K562 (cell line): ENCODE measurements around the gene LMLN. TPM values are rescaled to one million over a fixed set of nuclear protein-coding genes. Genes with fewer than 3 reads are reported as not detected.

Source experiments
- MAFF ChIP-seq: IDR thresholded peaks from 2 replicates; pipeline ENCODE4 v1.6.1; 2012; ENCODE audit warnings: low read length, improper control_type of control experiment
- MCM5 ChIP-seq: fragments of 450-650 bp; IDR thresholded peaks from 2 replicates; pipeline ENCODE4 v1.6.1; 2016; ENCODE audit warnings: low read depth
- TRIM28 ChIP-seq: fragments of 450-650 bp; IDR thresholded peaks from 2 replicates; pipeline ENCODE4 v1.6.1; 2017
- ZBTB17 ChIP-seq: fragments of 450-650 bp; formaldehyde crosslinking; IDR thresholded peaks from 2 replicates; pipeline ENCODE4 v1.4.0; 2020; ENCODE audit warnings: mild to moderate bottlenecking
- polyA plus RNA-seq, 8 experiments: library from polyadenylated mRNA; depleted of rRNA in 4 of 8; stranded (reverse) in 5 of 8; unstranded in 3 of 8; fragments of >200 nt; fragmentation: Nextera tagmentation in 2 of 8; fragmentation: Illumina TruSeq in 1 of 8; extraction: Ambion mirVana in 2 of 8; extraction: Trizol in 1 of 8; gene quantifications; 2 replicates each; pipeline versions ENCODE4 v1.2.1 to v1.2.3, GENCODE V29; 2011 to 2014; ENCODE audit warnings: inconsistent platforms in 1 of 8, missing spikeins in 1 of 8
- total RNA-seq, 7 experiments: library from RNA; depleted of rRNA in 6 of 7; stranded (reverse); fragments of >200 nt in 6 of 7; fragmentation: Illumina TruSeq in 2 of 7; extraction: Trizol in 2 of 7; gene quantifications; 2 replicates each; pipeline versions ENCODE4 v1.2.1 to v1.2.3, GENCODE V29; 2011 to 2021; ENCODE audit warnings: low replicate concordance in 1 of 7
- TF ChIP-seq, protein P1 (sequence below): fragments of 450-650 bp; IDR thresholded peaks from 2 replicates; pipeline ENCODE4 v1.6.1; 2016; ENCODE audit warnings: low read depth
- TF ChIP-seq, protein P2 (sequence below): sonication (generic); formaldehyde crosslinking; IDR thresholded peaks from 2 replicates; pipeline ENCODE4 v1.8.0; 2022; ENCODE audit warnings: mild to moderate bottlenecking, missing genetic modification reagents, borderline replicate concordance
- TF ChIP-seq, protein P3 (sequence below): fragments of 450-650 bp; IDR thresholded peaks from 2 replicates; pipeline ENCODE4 v1.6.1; 2017; ENCODE audit warnings: mild to moderate bottlenecking, moderate library complexity
- TF ChIP-seq, protein P4 (sequence below): sonication (generic); IDR thresholded peaks from 2 replicates; pipeline ENCODE4 v1.6.1; 2016
- TF ChIP-seq, protein P5 (sequence below): fragments of 450-650 bp; IDR thresholded peaks from one replicate; pipeline ENCODE4 v1.6.1; 2018; ENCODE audit warnings: mild to moderate bottlenecking, moderate library complexity; ENCODE audit not compliant: partially characterized antibody
- TF ChIP-seq, protein P6 (sequence below): fragments of 450-650 bp; IDR thresholded peaks from 2 replicates; pipeline ENCODE4 v1.6.1; 2017; ENCODE audit warnings: antibody characterized with exemption

The LMLN gene
- total and polyA plus RNA-seq, 9 of the 15 experiments (the other 6 are each of a cell fraction or from before 2014, with no cell fraction given), result 2.2 to 15.9 (median 6.9) TPM

DNA sequence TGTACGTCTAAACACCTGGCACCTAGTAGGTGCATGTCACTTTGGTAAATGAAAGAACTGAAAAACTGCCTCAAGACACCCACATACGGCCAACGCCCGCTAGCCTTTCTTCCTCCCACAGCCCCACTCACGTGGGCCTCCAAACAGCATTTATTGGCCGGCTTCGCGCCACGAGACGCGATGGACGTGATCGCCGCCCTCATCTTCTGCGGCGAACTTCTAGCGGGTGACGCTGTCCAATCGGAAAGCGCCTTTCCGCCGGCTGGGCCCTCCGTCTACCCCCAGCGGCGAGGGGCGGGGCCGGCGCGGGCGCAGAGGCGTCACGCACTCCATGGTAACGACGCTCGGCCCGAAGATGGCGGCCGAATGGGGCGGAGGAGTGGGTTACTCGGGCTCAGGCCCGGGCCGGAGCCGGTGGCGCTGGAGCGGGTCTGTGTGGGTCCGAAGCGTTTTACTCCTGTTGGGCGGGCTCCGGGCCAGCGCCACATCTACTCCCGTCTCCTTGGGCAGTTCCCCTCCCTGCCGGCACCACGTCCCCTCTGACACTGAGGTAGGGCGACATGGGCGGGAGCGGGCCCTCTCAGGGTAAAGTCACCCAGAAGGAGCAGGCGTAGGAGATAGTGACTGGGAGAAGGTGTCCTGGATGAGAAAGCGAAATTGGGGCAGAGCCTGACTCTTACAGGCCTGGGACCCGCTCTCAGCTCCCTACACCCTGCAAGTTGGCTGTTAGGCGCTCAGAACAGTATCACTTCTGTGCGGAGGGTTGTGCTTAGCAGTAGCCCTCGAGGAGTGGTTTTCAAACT, at the start of gene LMLN (continued):
- TF ChIP-seq, protein P1, sequence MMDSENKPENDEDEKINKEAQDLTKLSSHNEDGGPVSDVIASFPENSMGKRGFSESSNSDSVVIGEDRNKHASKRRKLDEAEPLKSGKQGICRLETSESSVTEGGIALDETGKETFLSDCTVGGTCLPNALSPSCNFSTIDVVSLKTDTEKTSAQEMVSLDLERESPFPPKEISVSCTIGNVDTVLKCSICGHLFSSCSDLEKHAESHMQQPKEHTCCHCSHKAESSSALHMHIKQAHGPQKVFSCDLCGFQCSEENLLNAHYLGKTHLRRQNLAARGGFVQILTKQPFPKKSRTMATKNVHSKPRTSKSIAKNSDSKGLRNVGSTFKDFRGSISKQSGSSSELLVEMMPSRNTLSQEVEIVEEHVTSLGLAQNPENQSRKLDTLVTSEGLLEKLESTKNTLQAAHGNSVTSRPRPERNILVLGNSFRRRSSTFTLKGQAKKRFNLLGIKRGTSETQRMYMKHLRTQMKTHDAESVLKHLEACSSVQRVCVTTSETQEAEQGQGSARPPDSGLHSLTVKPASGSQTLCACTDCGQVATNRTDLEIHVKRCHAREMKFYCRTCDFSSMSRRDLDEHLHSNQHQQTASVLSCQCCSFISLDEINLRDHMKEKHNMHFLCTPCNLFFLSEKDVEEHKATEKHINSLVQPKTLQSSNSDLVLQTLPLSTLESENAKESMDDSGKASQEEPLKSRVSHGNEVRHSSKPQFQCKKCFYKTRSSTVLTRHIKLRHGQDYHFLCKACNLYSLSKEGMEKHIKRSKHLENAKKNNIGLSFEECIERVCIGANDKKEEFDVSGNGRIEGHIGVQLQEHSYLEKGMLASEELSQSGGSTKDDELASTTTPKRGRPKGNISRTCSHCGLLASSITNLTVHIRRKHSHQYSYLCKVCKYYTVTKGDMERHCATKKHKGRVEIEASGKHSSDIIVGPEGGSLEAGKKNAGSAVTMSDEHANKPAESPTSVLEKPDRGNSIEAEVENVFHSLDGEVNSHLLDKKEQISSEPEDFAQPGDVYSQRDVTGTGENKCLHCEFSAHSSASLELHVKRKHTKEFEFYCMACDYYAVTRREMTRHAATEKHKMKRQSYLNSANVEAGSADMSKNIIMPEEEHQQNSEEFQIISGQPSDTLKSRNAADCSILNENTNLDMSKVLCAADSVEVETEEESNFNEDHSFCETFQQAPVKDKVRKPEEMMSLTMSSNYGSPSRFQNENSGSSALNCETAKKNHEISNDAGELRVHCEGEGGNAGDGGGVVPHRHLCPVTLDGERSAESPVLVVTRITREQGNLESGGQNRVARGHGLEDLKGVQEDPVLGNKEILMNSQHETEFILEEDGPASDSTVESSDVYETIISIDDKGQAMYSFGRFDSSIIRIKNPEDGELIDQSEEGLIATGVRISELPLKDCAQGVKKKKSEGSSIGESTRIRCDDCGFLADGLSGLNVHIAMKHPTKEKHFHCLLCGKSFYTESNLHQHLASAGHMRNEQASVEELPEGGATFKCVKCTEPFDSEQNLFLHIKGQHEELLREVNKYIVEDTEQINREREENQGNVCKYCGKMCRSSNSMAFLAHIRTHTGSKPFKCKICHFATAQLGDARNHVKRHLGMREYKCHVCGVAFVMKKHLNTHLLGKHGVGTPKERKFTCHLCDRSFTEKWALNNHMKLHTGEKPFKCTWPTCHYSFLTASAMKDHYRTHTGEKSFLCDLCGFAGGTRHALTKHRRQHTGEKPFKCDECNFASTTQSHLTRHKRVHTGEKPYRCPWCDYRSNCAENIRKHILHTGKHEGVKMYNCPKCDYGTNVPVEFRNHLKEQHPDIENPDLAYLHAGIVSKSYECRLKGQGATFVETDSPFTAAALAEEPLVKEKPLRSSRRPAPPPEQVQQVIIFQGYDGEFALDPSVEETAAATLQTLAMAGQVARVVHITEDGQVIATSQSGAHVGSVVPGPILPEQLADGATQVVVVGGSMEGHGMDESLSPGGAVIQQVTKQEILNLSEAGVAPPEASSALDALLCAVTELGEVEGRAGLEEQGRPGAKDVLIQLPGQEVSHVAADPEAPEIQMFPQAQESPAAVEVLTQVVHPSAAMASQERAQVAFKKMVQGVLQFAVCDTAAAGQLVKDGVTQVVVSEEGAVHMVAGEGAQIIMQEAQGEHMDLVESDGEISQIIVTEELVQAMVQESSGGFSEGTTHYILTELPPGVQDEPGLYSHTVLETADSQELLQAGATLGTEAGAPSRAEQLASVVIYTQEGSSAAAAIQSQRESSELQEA, result no peak
- no peak; the same call in 1 of the 2 replicates for TF ChIP-seq TRIM28
- TF ChIP-seq, protein P2, sequence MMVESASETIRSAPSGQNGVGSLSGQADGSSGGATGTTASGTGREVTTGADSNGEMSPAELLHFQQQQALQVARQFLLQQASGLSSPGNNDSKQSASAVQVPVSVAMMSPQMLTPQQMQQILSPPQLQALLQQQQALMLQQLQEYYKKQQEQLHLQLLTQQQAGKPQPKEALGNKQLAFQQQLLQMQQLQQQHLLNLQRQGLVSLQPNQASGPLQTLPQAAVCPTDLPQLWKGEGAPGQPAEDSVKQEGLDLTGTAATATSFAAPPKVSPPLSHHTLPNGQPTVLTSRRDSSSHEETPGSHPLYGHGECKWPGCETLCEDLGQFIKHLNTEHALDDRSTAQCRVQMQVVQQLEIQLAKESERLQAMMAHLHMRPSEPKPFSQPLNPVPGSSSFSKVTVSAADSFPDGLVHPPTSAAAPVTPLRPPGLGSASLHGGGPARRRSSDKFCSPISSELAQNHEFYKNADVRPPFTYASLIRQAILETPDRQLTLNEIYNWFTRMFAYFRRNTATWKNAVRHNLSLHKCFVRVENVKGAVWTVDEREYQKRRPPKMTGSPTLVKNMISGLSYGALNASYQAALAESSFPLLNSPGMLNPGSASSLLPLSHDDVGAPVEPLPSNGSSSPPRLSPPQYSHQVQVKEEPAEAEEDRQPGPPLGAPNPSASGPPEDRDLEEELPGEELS (CRISPR knock-in tag), result no peak; the same call in 1 of the 2 replicates
- no peak for TF ChIP-seq ZBTB17 (CRISPR knock-in tag)
- TF ChIP-seq, protein P3, sequence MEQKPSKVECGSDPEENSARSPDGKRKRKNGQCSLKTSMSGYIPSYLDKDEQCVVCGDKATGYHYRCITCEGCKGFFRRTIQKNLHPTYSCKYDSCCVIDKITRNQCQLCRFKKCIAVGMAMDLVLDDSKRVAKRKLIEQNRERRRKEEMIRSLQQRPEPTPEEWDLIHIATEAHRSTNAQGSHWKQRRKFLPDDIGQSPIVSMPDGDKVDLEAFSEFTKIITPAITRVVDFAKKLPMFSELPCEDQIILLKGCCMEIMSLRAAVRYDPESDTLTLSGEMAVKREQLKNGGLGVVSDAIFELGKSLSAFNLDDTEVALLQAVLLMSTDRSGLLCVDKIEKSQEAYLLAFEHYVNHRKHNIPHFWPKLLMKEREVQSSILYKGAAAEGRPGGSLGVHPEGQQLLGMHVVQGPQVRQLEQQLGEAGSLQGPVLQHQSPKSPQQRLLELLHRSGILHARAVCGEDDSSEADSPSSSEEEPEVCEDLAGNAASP, result no peak
- TF ChIP-seq, protein P4, sequence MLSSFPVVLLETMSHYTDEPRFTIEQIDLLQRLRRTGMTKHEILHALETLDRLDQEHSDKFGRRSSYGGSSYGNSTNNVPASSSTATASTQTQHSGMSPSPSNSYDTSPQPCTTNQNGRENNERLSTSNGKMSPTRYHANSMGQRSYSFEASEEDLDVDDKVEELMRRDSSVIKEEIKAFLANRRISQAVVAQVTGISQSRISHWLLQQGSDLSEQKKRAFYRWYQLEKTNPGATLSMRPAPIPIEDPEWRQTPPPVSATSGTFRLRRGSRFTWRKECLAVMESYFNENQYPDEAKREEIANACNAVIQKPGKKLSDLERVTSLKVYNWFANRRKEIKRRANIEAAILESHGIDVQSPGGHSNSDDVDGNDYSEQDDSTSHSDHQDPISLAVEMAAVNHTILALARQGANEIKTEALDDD, result no peak
- TF ChIP-seq, protein P5, sequence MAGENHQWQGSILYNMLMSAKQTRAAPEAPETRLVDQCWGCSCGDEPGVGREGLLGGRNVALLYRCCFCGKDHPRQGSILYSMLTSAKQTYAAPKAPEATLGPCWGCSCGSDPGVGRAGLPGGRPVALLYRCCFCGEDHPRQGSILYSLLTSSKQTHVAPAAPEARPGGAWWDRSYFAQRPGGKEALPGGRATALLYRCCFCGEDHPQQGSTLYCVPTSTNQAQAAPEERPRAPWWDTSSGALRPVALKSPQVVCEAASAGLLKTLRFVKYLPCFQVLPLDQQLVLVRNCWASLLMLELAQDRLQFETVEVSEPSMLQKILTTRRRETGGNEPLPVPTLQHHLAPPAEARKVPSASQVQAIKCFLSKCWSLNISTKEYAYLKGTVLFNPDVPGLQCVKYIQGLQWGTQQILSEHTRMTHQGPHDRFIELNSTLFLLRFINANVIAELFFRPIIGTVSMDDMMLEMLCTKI, result no peak
- TF ChIP-seq MAFF, result no peak
- TF ChIP-seq, protein P6, sequence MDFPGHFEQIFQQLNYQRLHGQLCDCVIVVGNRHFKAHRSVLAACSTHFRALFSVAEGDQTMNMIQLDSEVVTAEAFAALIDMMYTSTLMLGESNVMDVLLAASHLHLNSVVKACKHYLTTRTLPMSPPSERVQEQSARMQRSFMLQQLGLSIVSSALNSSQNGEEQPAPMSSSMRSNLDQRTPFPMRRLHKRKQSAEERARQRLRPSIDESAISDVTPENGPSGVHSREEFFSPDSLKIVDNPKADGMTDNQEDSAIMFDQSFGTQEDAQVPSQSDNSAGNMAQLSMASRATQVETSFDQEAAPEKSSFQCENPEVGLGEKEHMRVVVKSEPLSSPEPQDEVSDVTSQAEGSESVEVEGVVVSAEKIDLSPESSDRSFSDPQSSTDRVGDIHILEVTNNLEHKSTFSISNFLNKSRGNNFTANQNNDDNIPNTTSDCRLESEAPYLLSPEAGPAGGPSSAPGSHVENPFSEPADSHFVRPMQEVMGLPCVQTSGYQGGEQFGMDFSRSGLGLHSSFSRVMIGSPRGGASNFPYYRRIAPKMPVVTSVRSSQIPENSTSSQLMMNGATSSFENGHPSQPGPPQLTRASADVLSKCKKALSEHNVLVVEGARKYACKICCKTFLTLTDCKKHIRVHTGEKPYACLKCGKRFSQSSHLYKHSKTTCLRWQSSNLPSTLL, result no peak
- TF ChIP-seq MCM5, result no peak
